Right atrium auricular region (tissue), 2 donors: ENCODE data around the gene SELPLG. TPM values are rescaled to one million over a fixed set of nuclear protein-coding genes. Genes with fewer than 3 reads are reported as not detected.

ENCODE experiments used
- DNase-seq: peaks from one replicate; pipeline ENCODE4 v3.0.0-alpha.2; 2019; ENCODE audit warnings: low spot score
- H3K27ac ChIP-seq, 2 donors: fragments of 200-600 bp; sonication (generic); 1 replicate in 1 of 2; 2 replicates in 1 of 2; pipeline ENCODE4 v1.5.1; 2016 to 2019
- H3K27me3 ChIP-seq, 2 donors: fragments of 200-600 bp; sonication (generic); one replicate each; pipeline versions ENCODE4 v1.5.1 to v1.6.0; 2017 to 2019
- H3K36me3 ChIP-seq: fragments of 200-600 bp; sonication (generic); one replicate; pipeline ENCODE4 v1.5.1; 2016
- H3K4me1 ChIP-seq, 2 donors: fragments of 200-600 bp; sonication (generic); one replicate each; pipeline versions ENCODE4 v1.5.1 to v1.6.0; 2017 to 2019
- H3K4me3 ChIP-seq, 2 donors: fragments of 200-600 bp; sonication (generic); 1 replicate in 1 of 2; 2 replicates in 1 of 2; pipeline ENCODE4 v1.5.1; 2017 to 2019; ENCODE audit warnings: mild to moderate bottlenecking in 1 of 2, moderate library complexity in 1 of 2
- H3K9me3 ChIP-seq, 2 donors: fragments of 200-600 bp; sonication (generic); one replicate each; pipeline ENCODE4 v1.5.1; 2019
- total RNA-seq, 2 donors: library from RNA; depleted of rRNA; stranded (reverse); fragments of >200 nt; gene quantifications; one replicate each; pipeline ENCODE4 v1.1.0, GENCODE V29; 2016
- TF ChIP-seq, protein P1 (sequence below), 2 donors: fragments of 200-600 bp; sonication (generic); IDR thresholded peaks; one replicate each; pipeline ENCODE4 v1.5.1; 2019; ENCODE audit warnings: antibody characterized with exemption in 2 of 2

SELPLG gene
- total RNA-seq, 2 donors from 2014 or later = 3.7 to 7.7 TPM

DNA sequence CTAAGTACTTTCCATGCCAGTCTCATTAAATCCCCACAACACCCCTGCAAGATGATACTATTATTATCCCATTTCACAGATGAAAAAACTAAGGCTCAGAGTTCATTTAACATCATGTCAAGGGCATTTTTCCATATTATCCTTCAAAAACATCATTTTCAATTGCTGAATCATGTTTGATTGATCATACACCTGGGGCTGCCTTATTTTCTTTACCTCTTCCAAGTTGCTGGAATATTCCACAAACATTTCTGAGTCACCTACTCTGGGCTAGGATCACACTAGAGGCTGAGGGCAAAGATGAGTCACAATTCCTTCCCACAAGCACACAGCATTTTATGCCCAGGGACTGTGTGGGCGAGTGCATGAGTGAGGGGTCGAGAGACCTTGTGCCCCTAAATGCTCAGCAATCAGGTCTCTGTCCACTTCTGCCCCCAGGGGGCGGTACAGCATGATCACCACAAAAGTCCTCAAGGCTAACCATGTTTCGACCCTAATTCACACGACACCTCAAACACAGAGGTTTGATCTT is 21.7 kb downstream of the SELPLG start:
- Histone ChIP-seq H3K9me3 (no peaks in the 10 kb centered on the region), H3K36me3 (no peaks in the 10 kb centered on the region), H3K4me3 (no peak overlapping the region), H3K27ac (no peak overlapping the region), H3K27me3 (no peaks in the 10 kb centered on the region), H3K4me1 (peaks cover 0 to 12% of the 10 kb centered on the region in 2 donors)
- TF ChIP-seq, protein P1, sequence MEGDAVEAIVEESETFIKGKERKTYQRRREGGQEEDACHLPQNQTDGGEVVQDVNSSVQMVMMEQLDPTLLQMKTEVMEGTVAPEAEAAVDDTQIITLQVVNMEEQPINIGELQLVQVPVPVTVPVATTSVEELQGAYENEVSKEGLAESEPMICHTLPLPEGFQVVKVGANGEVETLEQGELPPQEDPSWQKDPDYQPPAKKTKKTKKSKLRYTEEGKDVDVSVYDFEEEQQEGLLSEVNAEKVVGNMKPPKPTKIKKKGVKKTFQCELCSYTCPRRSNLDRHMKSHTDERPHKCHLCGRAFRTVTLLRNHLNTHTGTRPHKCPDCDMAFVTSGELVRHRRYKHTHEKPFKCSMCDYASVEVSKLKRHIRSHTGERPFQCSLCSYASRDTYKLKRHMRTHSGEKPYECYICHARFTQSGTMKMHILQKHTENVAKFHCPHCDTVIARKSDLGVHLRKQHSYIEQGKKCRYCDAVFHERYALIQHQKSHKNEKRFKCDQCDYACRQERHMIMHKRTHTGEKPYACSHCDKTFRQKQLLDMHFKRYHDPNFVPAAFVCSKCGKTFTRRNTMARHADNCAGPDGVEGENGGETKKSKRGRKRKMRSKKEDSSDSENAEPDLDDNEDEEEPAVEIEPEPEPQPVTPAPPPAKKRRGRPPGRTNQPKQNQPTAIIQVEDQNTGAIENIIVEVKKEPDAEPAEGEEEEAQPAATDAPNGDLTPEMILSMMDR (IDR thresholded peaks at IDR 0.05) = peak in 1 of 2 donors; percentile 52
- no peak for DNase-seq

DNA sequence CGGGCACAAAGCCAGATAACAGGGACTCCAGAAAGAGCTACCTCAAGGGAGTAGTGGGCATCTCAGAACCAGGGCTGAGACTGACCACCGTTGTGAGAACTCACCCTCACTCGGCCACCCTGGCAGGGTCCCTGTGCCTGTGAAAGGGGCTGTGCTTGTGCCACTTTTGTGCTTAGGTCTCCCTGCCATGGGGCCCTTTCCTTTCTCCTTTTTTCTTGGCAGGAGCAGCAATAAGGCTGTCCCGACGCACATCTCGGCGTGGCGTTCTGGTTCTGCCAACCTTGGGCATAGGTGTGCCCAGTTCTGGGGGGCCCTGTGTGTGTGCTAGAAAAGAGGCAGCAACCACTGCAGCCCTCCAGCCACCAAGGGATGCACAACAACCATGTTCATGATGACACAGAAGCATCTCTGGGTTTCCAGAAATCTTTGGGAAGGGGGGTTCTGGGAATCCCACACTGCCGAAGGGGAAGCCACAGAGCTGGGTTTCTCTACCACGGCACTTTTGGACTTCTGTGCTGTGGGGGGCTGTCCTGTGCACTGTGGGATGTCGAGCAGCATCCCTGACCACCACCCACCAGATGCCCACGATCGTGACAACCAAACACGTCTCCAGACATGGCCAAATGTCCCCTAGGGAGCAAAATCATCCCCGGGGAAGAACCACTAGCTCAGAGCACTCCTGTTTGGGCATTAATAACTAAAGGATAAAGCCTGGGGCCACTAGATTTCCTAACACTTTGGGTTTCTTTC is 22.7 kb downstream of the SELPLG start:
- no peak for DNase-seq
- no peak overlapping the region for H3K27ac ChIP-seq
- peaks cover 0 to 12% of the 10 kb centered on the region in 2 donors for H3K4me1 ChIP-seq
- no peaks in the 10 kb centered on the region for H3K9me3 ChIP-seq
- TF ChIP-seq, protein P1 (IDR thresholded peaks at IDR 0.05) = no peak
- no peaks in the 10 kb centered on the region for H3K36me3 ChIP-seq
- H3K27me3 ChIP-seq = no peaks in the 10 kb centered on the region
- H3K4me3 ChIP-seq = no peak overlapping the region

DNA sequence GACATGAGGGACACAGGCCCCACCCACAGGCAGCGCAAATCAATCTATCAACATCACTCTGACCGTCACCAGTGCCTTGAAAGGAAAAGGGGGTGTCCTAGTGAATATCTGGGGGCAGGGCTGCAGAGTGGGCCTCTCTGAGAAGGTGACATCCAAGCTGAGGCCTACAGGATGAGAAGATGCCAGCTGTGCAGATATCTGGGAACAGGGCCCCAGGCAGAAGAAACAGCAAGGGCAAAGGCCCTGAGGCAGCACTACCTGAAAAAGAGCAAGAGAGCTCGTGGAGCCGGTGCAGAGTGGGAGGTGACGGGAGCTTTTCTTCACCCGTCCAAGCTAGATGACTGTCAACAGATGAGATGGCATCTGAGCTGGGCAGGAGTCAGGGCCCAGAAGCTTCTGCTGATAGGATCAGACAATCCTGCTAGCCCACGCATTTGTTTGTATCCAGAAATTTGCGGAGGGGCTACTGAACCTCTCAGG is 23.3 kb downstream of the SELPLG start:
- no peaks in the 10 kb centered on the region for H3K27me3 ChIP-seq
- peaks cover 0 to 12% of the 10 kb centered on the region in 2 donors for H3K4me1 ChIP-seq
- no peak for DNase-seq
- no peaks in the 10 kb centered on the region for H3K9me3 ChIP-seq
- H3K36me3 ChIP-seq = no peaks in the 10 kb centered on the region
- H3K27ac ChIP-seq = no peak overlapping the region
- TF ChIP-seq, protein P1 (IDR thresholded peaks at IDR 0.05) = no peak
- no peak overlapping the region for H3K4me3 ChIP-seq

DNA sequence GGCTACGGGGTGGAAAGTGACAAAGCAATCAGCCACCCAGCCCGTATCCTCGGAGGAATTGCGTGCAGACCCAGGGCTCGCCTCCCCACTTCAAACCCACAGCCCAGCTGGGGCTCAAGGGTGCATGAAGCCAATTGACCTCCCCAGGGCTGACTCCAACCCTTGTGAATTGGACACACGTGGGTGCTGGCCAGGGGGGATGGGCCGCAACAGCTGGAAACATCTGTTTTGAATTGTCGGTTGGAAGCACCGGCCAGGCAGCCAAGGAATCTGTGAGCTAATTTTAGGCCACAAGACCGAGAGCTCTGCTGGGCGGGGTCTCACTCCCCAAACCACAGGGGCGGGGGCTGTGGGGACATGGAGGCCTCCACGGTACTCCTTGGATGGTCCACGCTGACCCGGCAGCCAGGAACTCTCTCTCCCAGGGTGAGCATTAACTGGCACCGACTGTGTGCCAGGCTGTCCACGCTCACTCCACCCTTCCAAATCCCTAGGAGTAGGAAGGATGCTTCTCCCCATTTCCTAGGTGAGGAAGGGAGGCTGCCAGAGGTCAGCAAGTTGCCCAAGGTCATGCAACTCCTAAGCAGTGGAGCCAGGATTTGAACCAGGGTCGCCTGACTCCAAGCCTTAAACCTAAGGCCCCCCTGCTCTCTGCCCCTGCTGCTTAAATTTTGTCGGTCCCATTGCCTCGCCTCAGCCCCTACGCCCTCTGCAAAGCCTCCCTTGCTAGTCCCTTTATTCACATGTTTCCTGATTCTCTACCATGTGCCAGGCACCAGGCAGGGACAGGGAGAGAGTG is 24.0 kb downstream of the SELPLG start:
- no peaks in the 10 kb centered on the region for H3K36me3 ChIP-seq
- no peaks in the 10 kb centered on the region for H3K27me3 ChIP-seq
- peaks cover 0 to 12% of the 10 kb centered on the region in 2 donors for H3K4me1 ChIP-seq
- H3K27ac ChIP-seq = no peak overlapping the region
- no peaks in the 10 kb centered on the region for H3K9me3 ChIP-seq
- peak; percentile 79 for DNase-seq
- H3K4me3 ChIP-seq = no peak overlapping the region
- TF ChIP-seq, protein P1 (IDR thresholded peaks at IDR 0.05) = no peak

DNA sequence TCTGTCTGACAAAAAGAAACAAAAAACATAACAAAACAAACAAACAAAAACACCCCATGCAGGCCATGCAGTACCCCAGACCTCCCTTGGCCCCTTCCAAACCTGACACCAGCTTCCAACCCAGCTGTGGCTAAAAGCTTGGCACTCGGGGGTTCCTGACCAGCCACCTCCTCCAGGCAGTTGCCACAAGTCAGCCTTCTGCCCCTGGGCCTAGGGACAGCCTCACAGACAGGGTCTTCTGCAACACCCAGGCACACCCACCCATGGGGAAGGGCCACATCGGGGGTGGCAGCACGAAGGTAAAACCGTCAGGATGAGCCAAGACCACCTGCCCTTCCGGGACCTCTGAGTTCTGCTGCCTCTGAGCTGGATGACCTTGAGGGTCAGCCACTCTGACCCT is 25.1 kb downstream of the SELPLG start:
- H3K4me1 ChIP-seq = peaks cover 0 to 12% of the 10 kb centered on the region in 2 donors
- H3K27me3 ChIP-seq = no peaks in the 10 kb centered on the region
- TF ChIP-seq, protein P1 (IDR thresholded peaks at IDR 0.05) = no peak
- no peak for DNase-seq
- H3K36me3 ChIP-seq = no peaks in the 10 kb centered on the region
- H3K4me3 ChIP-seq = no peak overlapping the region
- no peak overlapping the region for H3K27ac ChIP-seq
- no peaks in the 10 kb centered on the region for H3K9me3 ChIP-seq
